T-helper 2 cell treated with Interferon-gamma antibody and Interleukin-4, amounts not matched to agents 5 μg/mL and 100 μg/mL, for 36 hours (primary cell): ENCODE results near the gene NUP210.

Experiments
- DNase-seq: peaks from one replicate; pipeline ENCODE4 v3.0.0; 2021; ENCODE audit warnings: low spot score
- H3K27ac Mint-ChIP-seq: one replicate; pipeline ENCODE4 v1.8.0; 2021; ENCODE audit warnings: mild to moderate bottlenecking, mixed read lengths
- H3K27me3 Mint-ChIP-seq: one replicate; pipeline ENCODE4 v1.8.0; 2021; ENCODE audit warnings: low read depth, mixed read lengths
- H3K36me3 Mint-ChIP-seq: one replicate; pipeline ENCODE4 v1.8.0; 2021; ENCODE audit warnings: low read depth, mixed read lengths
- H3K4me1 Mint-ChIP-seq: one replicate; pipeline ENCODE4 v1.8.0; 2021; ENCODE audit warnings: low read depth, mixed read lengths
- H3K4me3 Mint-ChIP-seq: one replicate; pipeline ENCODE4 v1.8.0; 2022; ENCODE audit warnings: mild to moderate bottlenecking, moderate library complexity, mixed read lengths
- H3K9me3 Mint-ChIP-seq: one replicate; pipeline ENCODE4 v1.8.0; 2021; ENCODE audit warnings: mixed read lengths

Gene NUP210

DNA sequence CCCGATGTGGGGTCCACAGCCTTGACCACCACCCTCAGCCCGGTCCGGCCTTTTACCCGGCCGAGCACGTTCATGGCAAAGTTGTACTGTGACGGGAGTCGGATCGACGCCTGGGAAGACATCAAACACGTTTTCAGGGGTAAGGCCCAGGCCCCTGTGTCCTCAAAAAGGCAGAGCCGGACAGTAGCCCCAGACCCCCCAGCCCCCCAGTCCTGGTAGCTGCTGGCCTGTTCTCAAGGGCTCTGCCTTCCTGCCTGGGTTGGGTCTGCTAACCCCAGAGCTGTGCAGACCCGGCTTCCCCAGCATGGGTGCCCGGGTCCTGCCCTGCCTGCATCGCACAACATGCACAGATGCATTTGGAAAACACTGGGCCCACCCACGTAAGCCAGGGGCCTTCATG, 84.6 kb downstream of the NUP210 start:
- Mint-ChIP-seq H3K36me3 (peaks cover 49% of the 10 kb centered on the region), H3K9me3 (no peaks in the 10 kb centered on the region), H3K27me3 (no peaks in the 10 kb centered on the region), H3K27ac (no peak overlapping the region), H3K4me1 (no peaks in the 10 kb centered on the region), H3K4me3 (no peak overlapping the region)
- DNase-seq, result no peak

DNA sequence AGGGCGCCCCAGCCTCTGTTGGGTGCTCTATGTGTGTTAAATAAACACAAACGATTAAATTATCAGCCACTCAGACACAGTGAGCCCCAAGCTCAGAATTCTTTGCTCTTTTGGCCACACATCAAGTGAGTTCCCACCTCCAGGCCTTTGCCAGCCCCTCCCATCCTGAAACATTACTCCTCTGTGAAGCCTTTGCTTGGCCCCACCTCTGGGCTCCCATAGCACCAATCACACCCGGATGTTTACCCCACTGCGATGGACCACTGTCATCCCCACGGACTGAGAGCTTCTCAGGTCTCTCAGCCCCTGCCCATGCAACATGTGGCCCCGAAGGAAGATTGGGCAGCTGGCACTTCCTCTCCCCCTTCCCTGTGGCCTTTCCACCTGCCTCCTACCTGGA, 85.1 kb downstream of the NUP210 start:
- Mint-ChIP-seq H3K9me3 (no peaks in the 10 kb centered on the region), H3K27me3 (no peaks in the 10 kb centered on the region), H3K4me3 (no peak overlapping the region), H3K36me3 (peaks cover 54% of the 10 kb centered on the region), H3K4me1 (no peaks in the 10 kb centered on the region), H3K27ac (no peak overlapping the region)
- DNase-seq, result no peak

DNA sequence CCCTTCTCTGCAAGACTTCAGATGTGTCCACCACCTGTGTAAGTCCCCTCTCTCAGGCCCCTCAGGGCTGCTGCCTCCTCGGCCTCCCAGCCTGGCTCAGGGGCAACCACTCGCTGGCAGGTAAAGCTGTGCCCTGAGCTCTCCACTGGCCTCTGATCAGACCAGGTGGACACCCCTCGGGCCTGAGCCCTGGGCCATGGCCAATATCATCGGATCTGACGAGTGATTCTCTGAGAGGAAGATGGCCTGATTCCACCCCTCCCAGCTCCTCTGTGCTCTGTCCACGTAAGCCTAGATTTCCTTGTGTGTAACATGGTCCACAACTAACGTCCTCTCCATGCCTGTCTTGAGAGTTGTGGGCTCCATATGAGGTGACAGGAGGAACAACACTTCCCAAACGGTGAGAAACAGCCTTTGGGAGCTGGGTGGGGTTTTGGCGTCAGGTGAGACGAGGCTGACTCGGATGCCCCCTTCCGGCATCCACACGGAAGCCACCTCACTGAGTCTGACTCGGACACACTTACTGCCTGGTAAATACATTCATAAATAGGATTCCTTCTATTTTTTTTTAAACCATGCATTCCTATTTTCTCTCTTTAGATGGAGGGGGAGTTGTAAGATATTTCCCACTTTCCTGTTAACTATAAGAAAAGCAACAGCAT, 86.8 kb downstream of the NUP210 start:
- no peaks in the 10 kb centered on the region for H3K9me3 Mint-ChIP-seq
- H3K36me3 Mint-ChIP-seq, result peaks cover 67% of the 10 kb centered on the region
- no peaks in the 10 kb centered on the region for H3K27me3 Mint-ChIP-seq
- no peak for DNase-seq
- no peaks in the 10 kb centered on the region for H3K4me1 Mint-ChIP-seq
- H3K27ac Mint-ChIP-seq, result no peak overlapping the region
- H3K4me3 Mint-ChIP-seq, result no peak overlapping the region

GRCh38 chr3:13332740-13333139, 87.4 kb downstream of the NUP210 start:
- Mint-ChIP-seq H3K27me3 (no peaks in the 10 kb centered on the region), H3K27ac (no peak overlapping the region), H3K36me3 (peaks cover 66% of the 10 kb centered on the region), H3K4me3 (no peak overlapping the region), H3K9me3 (no peaks in the 10 kb centered on the region), H3K4me1 (no peaks in the 10 kb centered on the region)
- DNase-seq, result no peak

GRCh38 chr3:13332158-13332557, 88.0 kb downstream of the NUP210 start:
- no peak overlapping the region for H3K27ac Mint-ChIP-seq
- H3K36me3 Mint-ChIP-seq, result peaks cover 65% of the 10 kb centered on the region
- H3K9me3 Mint-ChIP-seq, result no peaks in the 10 kb centered on the region
- H3K4me1 Mint-ChIP-seq, result no peaks in the 10 kb centered on the region
- no peak overlapping the region for H3K4me3 Mint-ChIP-seq
- no peak for DNase-seq
- H3K27me3 Mint-ChIP-seq, result no peaks in the 10 kb centered on the region

- H3K9me3 Mint-ChIP-seq, result no peaks in the 10 kb centered on the region
- no peaks in the 10 kb centered on the region for H3K27me3 Mint-ChIP-seq
- H3K4me1 Mint-ChIP-seq, result no peaks in the 10 kb centered on the region
- peaks cover 69% of the 10 kb centered on the region for H3K36me3 Mint-ChIP-seq
- no peak overlapping the region for H3K27ac Mint-ChIP-seq
- DNase-seq, result no peak
- H3K4me3 Mint-ChIP-seq, result no peak overlapping the region
Observed at GRCh38 chr3:13329746-13330145, 90.4 kb downstream of the NUP210 start.

GRCh38 chr3:13325892-13326443, 94.2 kb downstream of the NUP210 start:
- H3K4me1 Mint-ChIP-seq, result no peaks in the 10 kb centered on the region
- no peak overlapping the region for H3K4me3 Mint-ChIP-seq
- no peak for DNase-seq
- no peaks in the 10 kb centered on the region for H3K27me3 Mint-ChIP-seq
- H3K9me3 Mint-ChIP-seq, result no peaks in the 10 kb centered on the region
- peaks cover 64% of the 10 kb centered on the region for H3K36me3 Mint-ChIP-seq
- H3K27ac Mint-ChIP-seq, result no peak overlapping the region

GRCh38 chr3:13324835-13325501, 95.2 kb downstream of the NUP210 start:
- Mint-ChIP-seq H3K9me3 (no peaks in the 10 kb centered on the region), H3K4me3 (no peak overlapping the region), H3K27me3 (no peaks in the 10 kb centered on the region), H3K36me3 (peaks cover 60% of the 10 kb centered on the region), H3K27ac (no peak overlapping the region), H3K4me1 (no peaks in the 10 kb centered on the region)
- no peak for DNase-seq

- H3K27ac Mint-ChIP-seq, result no peak overlapping the region
- no peak for DNase-seq
- H3K36me3 Mint-ChIP-seq, result peaks cover 59% of the 10 kb centered on the region
- no peaks in the 10 kb centered on the region for H3K9me3 Mint-ChIP-seq
- H3K4me1 Mint-ChIP-seq, result no peaks in the 10 kb centered on the region
- no peak overlapping the region for H3K4me3 Mint-ChIP-seq
- H3K27me3 Mint-ChIP-seq, result no peaks in the 10 kb centered on the region
Observed at GRCh38 chr3:13323822-13324221, 96.3 kb downstream of the NUP210 start.

DNA sequence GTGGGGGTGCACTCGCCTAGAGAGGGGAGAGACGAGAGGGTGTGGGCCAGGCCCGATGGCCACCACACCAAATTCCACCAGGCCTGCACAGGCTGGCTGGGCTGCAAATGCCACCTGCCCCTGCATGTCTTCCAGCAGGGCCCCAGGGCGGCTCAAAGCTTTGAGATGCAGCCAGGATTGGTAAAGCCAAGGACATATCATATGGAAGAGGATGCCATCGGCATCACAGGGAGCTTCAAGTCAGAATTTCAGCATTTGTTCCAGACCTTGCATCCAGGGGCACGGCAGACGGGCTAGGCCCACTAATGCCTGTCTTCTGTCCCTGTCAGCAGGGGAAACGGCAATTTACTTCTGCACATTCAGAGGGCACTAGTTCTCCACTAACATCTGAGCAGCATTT, 97.8 kb downstream of the NUP210 start:
- H3K4me3 Mint-ChIP-seq, result no peak overlapping the region
- H3K36me3 Mint-ChIP-seq, result peaks cover 63% of the 10 kb centered on the region
- H3K27ac Mint-ChIP-seq, result no peak overlapping the region
- DNase-seq, result no peak
- no peaks in the 10 kb centered on the region for H3K27me3 Mint-ChIP-seq
- no peaks in the 10 kb centered on the region for H3K4me1 Mint-ChIP-seq
- no peaks in the 10 kb centered on the region for H3K9me3 Mint-ChIP-seq

DNA sequence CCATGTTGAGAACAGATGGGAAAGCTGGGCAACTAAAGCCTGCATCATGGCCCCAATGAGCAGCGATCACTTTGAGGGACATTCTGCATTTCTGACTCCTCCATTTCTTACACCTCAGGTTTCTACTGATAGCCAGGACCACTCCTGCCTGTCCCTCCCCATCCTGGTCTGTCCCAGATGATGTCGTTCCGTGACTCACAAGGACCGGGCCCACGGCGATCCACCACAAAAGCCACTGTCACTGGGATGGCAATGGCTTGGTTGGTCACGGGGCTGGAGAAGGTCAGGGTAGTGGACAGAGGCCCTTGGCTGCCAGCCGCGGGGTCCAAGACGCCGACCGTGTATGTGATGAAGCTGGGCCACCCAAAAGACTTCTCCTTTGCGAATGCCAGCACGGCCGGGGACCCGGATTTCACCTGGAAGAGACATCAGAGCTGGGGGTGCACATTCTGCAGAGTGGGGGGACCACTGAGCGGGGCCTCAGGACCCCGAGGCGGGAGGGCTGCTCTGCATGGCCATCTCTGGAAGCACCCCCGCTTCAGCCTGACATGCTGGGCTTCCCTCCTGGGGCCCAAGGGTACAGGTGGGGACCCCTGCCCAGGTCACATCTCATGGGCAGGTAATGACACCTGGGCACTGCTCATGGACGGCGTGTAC, 100.4 kb downstream of the NUP210 start:
- Mint-ChIP-seq H3K9me3 (no peaks in the 10 kb centered on the region), H3K36me3 (peaks cover 67% of the 10 kb centered on the region), H3K27ac (no peak overlapping the region), H3K4me1 (no peaks in the 10 kb centered on the region), H3K27me3 (no peaks in the 10 kb centered on the region), H3K4me3 (no peak overlapping the region)
- no peak for DNase-seq

GRCh38 chr3:13318626-13319470, 101.3 kb downstream of the NUP210 start:
- H3K9me3 Mint-ChIP-seq, result no peaks in the 10 kb centered on the region
- H3K4me1 Mint-ChIP-seq, result no peaks in the 10 kb centered on the region
- DNase-seq, result no peak
- H3K27ac Mint-ChIP-seq, result peak overlapping the region; percentile 36
- no peak overlapping the region for H3K4me3 Mint-ChIP-seq
- H3K27me3 Mint-ChIP-seq, result no peaks in the 10 kb centered on the region
- H3K36me3 Mint-ChIP-seq, result peaks cover 69% of the 10 kb centered on the region

- DNase-seq, result no peak
- H3K36me3 Mint-ChIP-seq, result peaks cover 62% of the 10 kb centered on the region
Observed at GRCh38 chr3:13317596-13318320, 102.4 kb downstream of the NUP210 start.

More at GRCh38 chr3:13317596-13318320, 102.4 kb downstream of the NUP210 start:
- Mint-ChIP-seq H3K4me1 (no peaks in the 10 kb centered on the region), H3K4me3 (no peak overlapping the region), H3K9me3 (no peaks in the 10 kb centered on the region), H3K27me3 (no peaks in the 10 kb centered on the region), H3K27ac (peak overlapping the region; percentile 8)
